OCI-LY1 (cell line): ENCODE measurements around the gene HLA-DMB.

Experiments used
- H2AFZ ChIP-seq: fragments of 200-600 bp; sonication (generic), shearing (Covaris generic); 2 replicates; pipeline ENCODE4 v1.6.0; 2014; ENCODE audit warnings: antibody characterized with exemption, mild to moderate bottlenecking, low read length
- H3F3A ChIP-seq: fragments of 200-600 bp; sonication (generic), shearing (Covaris generic); 2 replicates; pipeline ENCODE4 v1.6.0; 2014; ENCODE audit warnings: mild to moderate bottlenecking, antibody characterized with exemption, low read length, moderate library complexity; ENCODE audit not compliant: insufficient read depth
- H3K27ac ChIP-seq: fragments of 200-600 bp; sonication (generic); 2 replicates; pipeline ENCODE4 v1.5.1; 2014; ENCODE audit warnings: low read length, mixed run types, mild to moderate bottlenecking, low read depth; ENCODE audit not compliant: poor library complexity, severe bottlenecking
- H3K27me3 ChIP-seq: fragments of 200-600 bp; sonication (generic); 2 replicates; pipeline ENCODE4 v1.6.0; 2014; ENCODE audit warnings: antibody characterized with exemption, mild to moderate bottlenecking, low read length, moderate library complexity; ENCODE audit not compliant: insufficient read depth
- H3K36me3 ChIP-seq: fragments of 200-600 bp; sonication (generic); 2 replicates; pipeline ENCODE4 v1.6.1; 2014; ENCODE audit warnings: mild to moderate bottlenecking, antibody characterized with exemption, low read length, moderate library complexity, mixed read lengths; ENCODE audit not compliant: insufficient read depth
- H3K4me1 ChIP-seq: fragments of 200-600 bp; sonication (generic); 2 replicates; pipeline ENCODE4 v1.5.1; 2014; ENCODE audit warnings: mild to moderate bottlenecking, low read length, moderate library complexity; ENCODE audit not compliant: insufficient read depth, severe bottlenecking
- H3K4me2 ChIP-seq: fragments of 200-600 bp; sonication (generic), shearing (Covaris generic); 2 replicates; pipeline ENCODE4 v1.6.1; 2014; ENCODE audit warnings: low read length
- H3K4me3 ChIP-seq: fragments of 200-600 bp; sonication (generic); 2 replicates; pipeline ENCODE4 v1.5.1; 2014; ENCODE audit warnings: low read length, low read depth, mild to moderate bottlenecking, mixed read lengths; ENCODE audit not compliant: poor library complexity, severe bottlenecking
- H3K79me2 ChIP-seq: fragments of 200-600 bp; shearing (Covaris generic); 2 replicates; pipeline ENCODE4 v1.6.1; 2016; ENCODE audit warnings: mixed run types, low read length, mixed read lengths; ENCODE audit not compliant: insufficient read depth
- H3K9ac ChIP-seq: fragments of 200-600 bp; sonication (generic), shearing (Covaris generic); 2 replicates; pipeline ENCODE4 v1.6.1; 2014; ENCODE audit warnings: mild to moderate bottlenecking, low read length, mixed read lengths
- H3K9me2 ChIP-seq: fragments of 200-600 bp; sonication (generic), shearing (Covaris generic); 2 replicates; pipeline ENCODE4 v1.6.1; 2014; ENCODE audit warnings: low read depth, mild to moderate bottlenecking, low read length, mixed read lengths
- H3K9me3 ChIP-seq: fragments of 200-600 bp; shearing (Covaris generic); 2 replicates; pipeline ENCODE4 v1.6.1; 2014; ENCODE audit warnings: low read length, mixed read lengths
- H4K20me1 ChIP-seq: fragments of 200-600 bp; sonication (generic), shearing (Covaris generic); 2 replicates; pipeline ENCODE4 v1.6.0; 2016; ENCODE audit warnings: mild to moderate bottlenecking, low read length; ENCODE audit not compliant: insufficient read depth
- CTCF ChIP-seq: fragments of 200-600 bp; sonication (generic), shearing (Covaris generic); IDR thresholded peaks from 2 replicates; pipeline ENCODE4 v1.5.1; 2017; ENCODE audit warnings: mild to moderate bottlenecking, antibody characterized with exemption, low read length, moderate library complexity, mixed read lengths
- EZH2 ChIP-seq: fragments of 200-600 bp; sonication (generic), shearing (Covaris generic); IDR thresholded peaks from 2 replicates; pipeline ENCODE4 v1.8.0; 2017; ENCODE audit warnings: borderline replicate concordance, mixed run types, mild to moderate bottlenecking, antibody characterized with exemption, low read length, moderate library complexity, mixed read lengths

Gene HLA-DMB

GRCh38 chr6:32920715-32921114 is 20.1 kb downstream of the HLA-DMB start:
- TF ChIP-seq EZH2 (no peak), CTCF (no peak)
- Histone ChIP-seq H2AFZ (no peak overlapping the region; the same call in 1 of the 2 replicates), H3K27me3 (no peaks in the 10 kb centered on the region), H3K4me2 (no peak overlapping the region), H3K79me2 (no peaks in the 10 kb centered on the region), H3K4me1 (peaks cover 23% of the 10 kb centered on the region), H3K4me3 (no peak overlapping the region), H3K9me2 (no peaks in the 10 kb centered on the region), H4K20me1 (no peaks in the 10 kb centered on the region), H3K9ac (no peak overlapping the region), H3K9me3 (no peaks in the 10 kb centered on the region), H3F3A (no peaks in the 10 kb centered on the region), H3K27ac (no peak overlapping the region), H3K36me3 (no peaks in the 10 kb centered on the region)

- Histone ChIP-seq H3K27ac (no peak overlapping the region), H3K4me3 (no peak overlapping the region), H3K9me2 (no peaks in the 10 kb centered on the region), H3K36me3 (no peaks in the 10 kb centered on the region), H3K4me1 (no peaks in the 10 kb centered on the region), H3K79me2 (no peaks in the 10 kb centered on the region), H3K27me3 (no peaks in the 10 kb centered on the region), H2AFZ (no peak overlapping the region), H3K9me3 (no peaks in the 10 kb centered on the region), H3F3A (no peaks in the 10 kb centered on the region), H4K20me1 (no peaks in the 10 kb centered on the region), H3K9ac (no peak overlapping the region), H3K4me2 (no peak overlapping the region)
- TF ChIP-seq EZH2 = no peak
Observed at GRCh38 chr6:32912951-32913350, 27.9 kb downstream of the HLA-DMB start.

DNA sequence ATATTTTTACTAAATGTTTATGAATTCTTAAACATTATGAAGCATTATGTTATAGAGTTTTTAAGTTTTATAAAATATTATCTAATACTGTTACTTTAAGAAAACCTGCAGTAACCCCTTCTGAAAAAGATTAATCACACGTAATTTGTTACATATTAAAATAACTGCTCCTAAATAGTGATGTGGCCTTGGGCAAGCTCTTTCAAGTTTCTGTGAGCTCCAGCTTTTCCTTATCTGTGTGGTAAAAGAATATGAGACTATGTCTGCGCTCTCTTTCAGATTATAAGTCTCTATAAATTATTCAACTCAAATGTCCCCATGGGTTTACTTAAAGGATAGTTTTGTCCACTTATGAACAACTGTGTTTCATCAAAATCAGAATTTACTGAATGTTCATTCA is 31.9 kb downstream of the HLA-DMB start:
- TF ChIP-seq EZH2 (no peak), CTCF (no peak)
- no peaks in the 10 kb centered on the region for H3K36me3 ChIP-seq
- H3K4me2 ChIP-seq = no peak overlapping the region
- H3K27me3 ChIP-seq = no peaks in the 10 kb centered on the region
- no peaks in the 10 kb centered on the region for H3K9me2 ChIP-seq
- H3K79me2 ChIP-seq = no peaks in the 10 kb centered on the region
- H3F3A ChIP-seq = no peaks in the 10 kb centered on the region
- no peaks in the 10 kb centered on the region for H3K9me3 ChIP-seq
- no peaks in the 10 kb centered on the region for H3K4me1 ChIP-seq
- H3K9ac ChIP-seq = no peak overlapping the region
- H4K20me1 ChIP-seq = no peaks in the 10 kb centered on the region
- no peak overlapping the region for H3K27ac ChIP-seq
- H2AFZ ChIP-seq = no peak overlapping the region
- H3K4me3 ChIP-seq = no peak overlapping the region

DNA sequence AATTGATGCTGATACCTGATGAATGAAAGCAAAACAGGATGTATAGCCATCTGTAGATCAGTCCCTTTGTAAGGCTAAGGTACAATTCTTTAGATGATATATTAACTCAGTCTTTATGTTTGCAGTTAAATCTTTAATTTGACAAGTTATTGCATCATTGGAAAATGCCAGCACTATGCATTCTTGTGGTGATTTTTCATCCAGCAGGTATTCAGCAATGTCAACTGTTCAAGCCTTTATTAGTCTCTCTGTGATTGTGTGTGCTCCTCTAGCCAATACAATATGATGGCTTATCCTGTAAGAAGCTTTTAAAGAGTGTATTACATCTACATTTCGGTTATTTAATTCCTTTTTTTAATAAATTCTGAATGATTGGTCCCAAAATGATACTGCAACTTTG is 34.3 kb downstream of the HLA-DMB start:
- H3K4me3 ChIP-seq = no peak overlapping the region
- H3K36me3 ChIP-seq = peaks cover 8% of the 10 kb centered on the region
- no peaks in the 10 kb centered on the region for H3K79me2 ChIP-seq
- no peak overlapping the region for H3K27ac ChIP-seq
- H2AFZ ChIP-seq = no peak overlapping the region
- H4K20me1 ChIP-seq = no peaks in the 10 kb centered on the region
- H3K4me1 ChIP-seq = no peaks in the 10 kb centered on the region
- H3K27me3 ChIP-seq = no peaks in the 10 kb centered on the region
- H3K9me3 ChIP-seq = no peaks in the 10 kb centered on the region
- no peaks in the 10 kb centered on the region for H3F3A ChIP-seq
- TF ChIP-seq EZH2 (no peak), CTCF (no peak)
- H3K9me2 ChIP-seq = no peaks in the 10 kb centered on the region
- no peak overlapping the region for H3K4me2 ChIP-seq
- H3K9ac ChIP-seq = no peak overlapping the region
